8988T (cell line): ENCODE measurements around the gene DDHD1.
A peak's percentile ranks its signal among the peaks of the same experiment; 100 is the strongest.
"Not testable (repeated sequence)": the region's sequence is repeated elsewhere in the genome, so short reads cannot be mapped to it uniquely, and the experiment has no call there.

Experiments
- DNase-seq: peaks from one replicate; pipeline ENCODE4 v3.0.0; 2011

The DDHD1 gene

GRCh38 chr14:53151523-53152183 is 1.5 kb downstream of the DDHD1 start:
- peak; percentile 78 for DNase-seq

GRCh38 chr14:53149668-53150316 is 3.3 kb downstream of the DDHD1 start:
- DNase-seq = no peak

GRCh38 chr14:53148671-53149070 is 4.5 kb downstream of the DDHD1 start:
- DNase-seq = no peak

GRCh38 chr14:53147893-53148292 is 5.2 kb downstream of the DDHD1 start:
- DNase-seq = no peak

GRCh38 chr14:53147208-53147607 is 5.9 kb downstream of the DDHD1 start:
- DNase-seq = no peak

GRCh38 chr14:53146739-53147138 is 6.4 kb downstream of the DDHD1 start:
- DNase-seq = no peak

GRCh38 chr14:53144244-53144643 is 8.9 kb downstream of the DDHD1 start:
- no peak for DNase-seq

GRCh38 chr14:53140585-53140984 is 12.5 kb downstream of the DDHD1 start:
- no peak for DNase-seq

GRCh38 chr14:53137568-53138203 is 15.4 kb downstream of the DDHD1 start:
- DNase-seq = no peak

GRCh38 chr14:53130491-53130890 is 22.6 kb downstream of the DDHD1 start:
- not testable (repeated sequence) for DNase-seq

- DNase-seq = no peak
Observed at GRCh38 chr14:53128303-53129028, 24.7 kb downstream of the DDHD1 start.

- DNase-seq = no peak
Observed at GRCh38 chr14:53127832-53128231, 25.3 kb downstream of the DDHD1 start.

- DNase-seq = no peak
Observed at GRCh38 chr14:53127151-53127550, 26.0 kb downstream of the DDHD1 start.

- no peak for DNase-seq
Observed at GRCh38 chr14:53126731-53127130, 26.4 kb downstream of the DDHD1 start.

GRCh38 chr14:53124786-53125185 is 28.3 kb downstream of the DDHD1 start:
- DNase-seq = no peak

- not testable (repeated sequence) for DNase-seq
Observed at GRCh38 chr14:53121419-53121818, 31.7 kb downstream of the DDHD1 start.

- not testable (repeated sequence) for DNase-seq
Observed at GRCh38 chr14:53117479-53117878, 35.6 kb downstream of the DDHD1 start.

- DNase-seq = no peak
Observed at GRCh38 chr14:53113989-53114388, 39.1 kb downstream of the DDHD1 start.

- no peak for DNase-seq
Observed at GRCh38 chr14:53110096-53110495, 43.0 kb downstream of the DDHD1 start.

GRCh38 chr14:53109105-53110041 is 43.8 kb downstream of the DDHD1 start:
- no peak for DNase-seq

- DNase-seq = no peak
Observed at GRCh38 chr14:53108292-53109104, 44.6 kb downstream of the DDHD1 start.

- no peak for DNase-seq
Observed at GRCh38 chr14:53106768-53107167, 46.4 kb downstream of the DDHD1 start.
